HG02840 (cell line): ENCODE data around the gene ARMC8.
A peak's percentile ranks its signal among the peaks of the same experiment; 100 is the strongest.

Experiments
- ATAC-seq: cut with Tn5 transposase; IDR thresholded peaks from one replicate; pipeline ENCODE4 v1.9.1; 2021; ENCODE audit warnings: mild to moderate bottlenecking, moderate library complexity, moderate number of reproducible peaks; ENCODE audit not compliant: unreplicated experiment, low FRiP score

Gene ARMC8

GRCh38 chr3:138241676-138242075 lies 54.6 kb downstream of the ARMC8 start:
- no peak for ATAC-seq

- no peak for ATAC-seq
These were observed 55.4 kb downstream of the ARMC8 start for GRCh38 chr3:138242466-138242865.

GRCh38 chr3:138245026-138245425 lies 57.9 kb downstream of the ARMC8 start:
- no peak for ATAC-seq

GRCh38 chr3:138249636-138250035 lies 62.5 kb downstream of the ARMC8 start:
- ATAC-seq, result no peak

- ATAC-seq, result no peak
These were observed 66.5 kb downstream of the ARMC8 start for GRCh38 chr3:138253609-138254008.

GRCh38 chr3:138254216-138254615 lies 67.1 kb downstream of the ARMC8 start:
- no peak for ATAC-seq

GRCh38 chr3:138256022-138256421 lies 68.9 kb downstream of the ARMC8 start:
- no peak for ATAC-seq

GRCh38 chr3:138257986-138258385 lies 70.9 kb downstream of the ARMC8 start:
- no peak for ATAC-seq

- no peak for ATAC-seq
These were observed 72.0 kb downstream of the ARMC8 start for GRCh38 chr3:138259126-138259525.

GRCh38 chr3:138260611-138261010 lies 73.5 kb downstream of the ARMC8 start:
- ATAC-seq, result no peak

GRCh38 chr3:138263104-138263503 lies 76.0 kb downstream of the ARMC8 start:
- no peak for ATAC-seq

GRCh38 chr3:138265745-138266144 lies 78.6 kb downstream of the ARMC8 start:
- no peak for ATAC-seq

GRCh38 chr3:138267083-138267482 lies 80.0 kb downstream of the ARMC8 start:
- ATAC-seq, result no peak

GRCh38 chr3:138270245-138270644 lies 83.1 kb downstream of the ARMC8 start:
- ATAC-seq, result no peak

GRCh38 chr3:138271189-138271794 lies 84.2 kb downstream of the ARMC8 start:
- peak; percentile 52 for ATAC-seq

- no peak for ATAC-seq
These were observed 94.5 kb downstream of the ARMC8 start for GRCh38 chr3:138281561-138281960.

- ATAC-seq, result no peak
These were observed 95.7 kb downstream of the ARMC8 start for GRCh38 chr3:138282836-138283235.

GRCh38 chr3:138284079-138284478 lies 97.0 kb downstream of the ARMC8 start:
- no peak for ATAC-seq

- no peak for ATAC-seq
These were observed 97.9 kb downstream of the ARMC8 start for GRCh38 chr3:138284957-138285477.

- ATAC-seq, result no peak
These were observed 102.2 kb downstream of the ARMC8 start for GRCh38 chr3:138289260-138289659.

GRCh38 chr3:138289701-138290100 lies 102.6 kb downstream of the ARMC8 start:
- ATAC-seq, result no peak

GRCh38 chr3:138296639-138297038 lies 109.5 kb downstream of the ARMC8 start:
- no peak for ATAC-seq
